Measurements from ENCODE around the gene CERK. TPM values are rescaled to one million over a fixed set of nuclear protein-coding genes. Genes with fewer than 3 reads are reported as not detected.

Gene CERK
- total RNA-seq, 2 donors from 2014 or later, result 54.9 to 57.6 TPM

GRCh38 chr22:46677323-46678002 lies 60.6 kb downstream of the CERK start:
- no peak overlapping the region for H3K4me3 ChIP-seq (ENCODE audit: low read length)
- H3K27ac Mint-ChIP-seq, result no peak overlapping the region
- no peaks in the 10 kb centered on the region for H3K9me3 Mint-ChIP-seq
- H3K27me3 ChIP-seq (ENCODE audit: control insufficient read depth, insufficient read depth, low read length, poor library complexity, severe bottlenecking), result no peaks in the 10 kb centered on the region
- H3K4me1 ChIP-seq (ENCODE audit: control insufficient read depth, insufficient read depth, low read length), result no peaks in the 10 kb centered on the region
- 95 to 96% methylated on average over 27 to 28 of the region's 28 CpGs for WGBS, 2 experiments (ENCODE audit: insufficient coverage in 1 of 2, insufficient read length in 1 of 2)
- H3K9ac ChIP-seq (ENCODE audit: extremely low read depth, low read length, poor library complexity, severe bottlenecking), result no peak overlapping the region
- no peaks in the 10 kb centered on the region for H3K9me3 ChIP-seq (ENCODE audit: control insufficient read depth, low read length)
- no peaks in the 10 kb centered on the region for H3K27me3 Mint-ChIP-seq (ENCODE audit: insufficient read depth)
- no peaks in the 10 kb centered on the region for H3K36me3 ChIP-seq (ENCODE audit: control insufficient read depth, insufficient read depth, low read length)
- H3K4me3 Mint-ChIP-seq, result no peak overlapping the region
- TF ChIP-seq, protein P1, sequence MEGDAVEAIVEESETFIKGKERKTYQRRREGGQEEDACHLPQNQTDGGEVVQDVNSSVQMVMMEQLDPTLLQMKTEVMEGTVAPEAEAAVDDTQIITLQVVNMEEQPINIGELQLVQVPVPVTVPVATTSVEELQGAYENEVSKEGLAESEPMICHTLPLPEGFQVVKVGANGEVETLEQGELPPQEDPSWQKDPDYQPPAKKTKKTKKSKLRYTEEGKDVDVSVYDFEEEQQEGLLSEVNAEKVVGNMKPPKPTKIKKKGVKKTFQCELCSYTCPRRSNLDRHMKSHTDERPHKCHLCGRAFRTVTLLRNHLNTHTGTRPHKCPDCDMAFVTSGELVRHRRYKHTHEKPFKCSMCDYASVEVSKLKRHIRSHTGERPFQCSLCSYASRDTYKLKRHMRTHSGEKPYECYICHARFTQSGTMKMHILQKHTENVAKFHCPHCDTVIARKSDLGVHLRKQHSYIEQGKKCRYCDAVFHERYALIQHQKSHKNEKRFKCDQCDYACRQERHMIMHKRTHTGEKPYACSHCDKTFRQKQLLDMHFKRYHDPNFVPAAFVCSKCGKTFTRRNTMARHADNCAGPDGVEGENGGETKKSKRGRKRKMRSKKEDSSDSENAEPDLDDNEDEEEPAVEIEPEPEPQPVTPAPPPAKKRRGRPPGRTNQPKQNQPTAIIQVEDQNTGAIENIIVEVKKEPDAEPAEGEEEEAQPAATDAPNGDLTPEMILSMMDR (conservative IDR thresholded peaks at IDR 0.05), result no peak
- no peaks in the 10 kb centered on the region for H3K4me1 Mint-ChIP-seq
- H3K27ac ChIP-seq (ENCODE audit: low read depth, low read length), result no peak overlapping the region
- DNase-seq, result no peak
- H3K36me3 Mint-ChIP-seq (ENCODE audit: low read depth), result peaks cover 3% of the 10 kb centered on the region

DNA sequence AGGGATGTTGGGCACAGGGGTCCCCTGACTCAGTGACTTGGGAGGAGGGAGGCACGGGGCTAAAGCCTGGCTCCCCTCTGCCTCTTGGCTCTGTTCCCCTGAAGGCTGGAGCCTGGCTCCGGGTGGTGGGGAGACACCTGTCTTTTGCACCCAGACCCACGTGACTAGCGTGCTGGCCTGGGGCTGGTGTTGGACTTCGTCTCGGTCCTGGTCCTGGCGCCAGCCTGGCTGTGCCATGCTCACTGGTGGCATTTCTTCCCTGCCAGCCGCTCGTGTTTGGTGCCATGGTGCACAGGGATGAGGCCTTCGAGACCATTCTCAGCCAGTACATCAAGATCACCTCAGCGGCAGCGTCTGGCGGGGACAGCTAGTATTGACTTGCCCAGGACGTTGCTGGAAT lies 61.2 kb downstream of the CERK start:
- no peaks in the 10 kb centered on the region for H3K27me3 ChIP-seq (ENCODE audit: control insufficient read depth, insufficient read depth, low read length, poor library complexity, severe bottlenecking)
- H3K4me3 ChIP-seq (ENCODE audit: low read length), result no peak overlapping the region
- no peak overlapping the region for H3K9ac ChIP-seq (ENCODE audit: extremely low read depth, low read length, poor library complexity, severe bottlenecking)
- Mint-ChIP-seq H3K36me3 (ENCODE audit: low read depth) (peaks cover 3% of the 10 kb centered on the region), H3K4me3 (no peak overlapping the region), H3K9me3 (no peaks in the 10 kb centered on the region), H3K27me3 (ENCODE audit: insufficient read depth) (no peaks in the 10 kb centered on the region), H3K4me1 (no peaks in the 10 kb centered on the region), H3K27ac (no peak overlapping the region)
- 95 to 98% methylated on average over 12 to 14 of the region's 14 CpGs for WGBS, 2 experiments (ENCODE audit: insufficient coverage in 1 of 2, insufficient read length in 1 of 2)
- TF ChIP-seq, protein P1 (conservative IDR thresholded peaks at IDR 0.05), result no peak
- no peak overlapping the region for H3K27ac ChIP-seq (ENCODE audit: low read depth, low read length)
- no peaks in the 10 kb centered on the region for H3K9me3 ChIP-seq (ENCODE audit: control insufficient read depth, low read length)
- no peaks in the 10 kb centered on the region for H3K36me3 ChIP-seq (ENCODE audit: control insufficient read depth, insufficient read depth, low read length)
- no peaks in the 10 kb centered on the region for H3K4me1 ChIP-seq (ENCODE audit: control insufficient read depth, insufficient read depth, low read length)
- no peak for DNase-seq

DNA sequence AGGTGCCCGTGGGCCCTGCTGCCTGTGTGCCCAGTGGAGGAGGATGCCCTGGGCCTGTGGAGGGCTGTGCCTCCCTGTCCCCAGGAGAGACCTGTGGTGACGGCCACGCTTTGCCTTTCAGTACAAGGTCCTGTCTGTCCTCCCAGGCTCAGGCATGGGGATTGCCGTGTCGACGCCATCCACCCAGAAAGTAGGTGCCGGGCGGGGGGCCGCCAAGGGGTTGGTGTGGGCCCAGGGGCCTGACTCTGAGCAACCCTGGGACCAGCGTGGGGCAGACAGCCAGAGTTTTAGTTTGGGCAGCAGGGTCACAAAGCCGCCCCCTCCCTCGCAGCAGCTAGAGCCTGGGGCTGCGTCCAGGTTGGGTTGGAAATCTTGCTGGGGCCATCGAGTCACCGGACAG lies 61.6 kb downstream of the CERK start:
- Histone ChIP-seq H3K4me3 (ENCODE audit: low read length) (no peak overlapping the region), H3K27me3 (ENCODE audit: control insufficient read depth, insufficient read depth, low read length, poor library complexity, severe bottlenecking) (no peaks in the 10 kb centered on the region), H3K9me3 (ENCODE audit: control insufficient read depth, low read length) (no peaks in the 10 kb centered on the region), H3K4me1 (ENCODE audit: control insufficient read depth, insufficient read depth, low read length) (no peaks in the 10 kb centered on the region), H3K27ac (ENCODE audit: low read depth, low read length) (no peak overlapping the region), H3K36me3 (ENCODE audit: control insufficient read depth, insufficient read depth, low read length) (no peaks in the 10 kb centered on the region), H3K9ac (ENCODE audit: extremely low read depth, low read length, poor library complexity, severe bottlenecking) (no peak overlapping the region)
- H3K27me3 Mint-ChIP-seq (ENCODE audit: insufficient read depth), result no peaks in the 10 kb centered on the region
- no peaks in the 10 kb centered on the region for H3K4me1 Mint-ChIP-seq
- H3K9me3 Mint-ChIP-seq, result no peaks in the 10 kb centered on the region
- 91 to 94% methylated on average over 15 of the region's 15 CpGs for WGBS, 2 experiments (ENCODE audit: insufficient coverage in 1 of 2, insufficient read length in 1 of 2)
- DNase-seq, result no peak
- H3K36me3 Mint-ChIP-seq (ENCODE audit: low read depth), result peaks cover 3% of the 10 kb centered on the region
- no peak overlapping the region for H3K4me3 Mint-ChIP-seq
- TF ChIP-seq, protein P1 (conservative IDR thresholded peaks at IDR 0.05), result no peak
- H3K27ac Mint-ChIP-seq, result no peak overlapping the region

Data from endodermal cell (in vitro differentiated cells).